GM10266 (cell line): Measurements from ENCODE around the gene AFG3L2.

ENCODE experiments used
- DNase-seq: peaks from one replicate; pipeline ENCODE4 v3.0.0; 2012; ENCODE audit errors: extremely low spot score
- CTCF ChIP-seq: IDR thresholded peaks from 2 replicates; pipeline ENCODE4 v1.5.1; 2012; ENCODE audit warnings: mild to moderate bottlenecking, low read depth; ENCODE audit not compliant: control insufficient read depth, insufficient read depth; ENCODE audit errors: missing control alignments

Gene AFG3L2

DNA sequence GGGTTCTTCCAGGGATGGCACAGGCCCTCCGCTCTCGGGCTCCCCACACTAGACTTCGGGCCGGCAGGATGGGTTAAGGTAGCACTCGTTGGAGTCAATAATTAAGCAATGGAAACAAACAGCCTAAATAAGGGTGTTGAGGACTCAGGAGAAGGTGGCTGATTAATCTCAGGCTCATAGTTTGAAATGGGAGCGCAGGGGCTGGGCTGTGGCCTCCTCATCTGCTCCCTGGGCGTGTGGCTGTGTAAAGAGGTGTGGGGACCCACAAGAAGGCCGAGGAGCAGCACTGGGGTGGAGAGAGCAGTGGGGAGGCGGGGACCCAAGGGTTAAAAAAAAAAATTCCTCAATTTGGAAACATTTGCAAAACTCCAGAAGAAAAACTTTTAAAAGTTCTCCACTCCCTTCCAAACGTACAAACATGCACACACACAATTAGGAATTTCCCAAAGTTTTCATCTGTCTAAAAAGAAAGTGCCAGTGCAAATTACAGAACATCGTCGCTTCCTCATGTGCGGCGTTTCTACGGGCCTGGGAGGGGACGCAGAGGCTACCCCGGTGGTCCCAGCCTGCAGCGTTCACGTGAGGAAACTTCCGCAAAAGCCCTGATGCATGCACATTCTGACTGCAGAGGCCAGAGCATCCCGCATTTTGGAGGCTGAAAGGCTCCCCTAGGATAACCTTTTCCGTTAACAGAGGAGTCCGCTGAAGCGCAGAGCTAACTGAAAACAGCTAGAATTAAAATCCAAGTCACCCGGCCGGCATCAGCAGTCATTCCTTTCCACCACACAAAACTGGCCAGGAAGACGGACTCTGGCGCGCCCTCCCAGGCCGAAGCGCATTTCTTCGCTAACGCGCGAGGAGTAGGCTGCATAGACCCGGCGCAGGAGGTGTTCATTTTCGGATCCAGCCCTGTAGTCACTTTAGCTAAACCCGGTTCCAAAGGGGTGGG lies 70.0 kb downstream of the AFG3L2 start:
- peak; percentile 10 for TF ChIP-seq CTCF
- DNase-seq, result no peak

GRCh38 chr18:12305930-12306629 lies 70.9 kb downstream of the AFG3L2 start:
- TF ChIP-seq CTCF, result no peak

DNA sequence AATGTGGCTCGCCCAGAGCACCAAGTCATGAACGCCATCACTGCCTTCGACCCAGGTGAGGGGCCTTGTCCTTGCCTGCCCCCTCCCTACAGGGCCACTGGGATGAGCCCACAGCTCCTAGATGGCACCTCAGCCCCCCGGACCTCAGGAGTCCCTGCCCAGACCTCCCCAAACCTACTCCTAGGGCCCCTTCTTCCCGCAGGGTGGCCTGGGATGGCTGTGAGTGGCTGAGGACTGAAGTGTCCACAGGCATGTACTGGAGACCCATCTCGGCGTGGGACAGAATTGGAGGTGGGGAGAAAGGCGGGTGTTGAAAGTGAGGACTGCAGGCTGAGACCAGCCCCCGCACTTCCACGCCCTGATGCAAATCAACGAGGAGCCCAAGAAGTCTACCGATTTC lies 71.8 kb downstream of the AFG3L2 start:
- no peak for TF ChIP-seq CTCF
- DNase-seq, result no peak

More at GRCh38 chr18:12305930-12306629, 70.9 kb downstream of the AFG3L2 start:
- no peak for DNase-seq

GRCh38 chr18:12304351-12305210 lies 72.4 kb downstream of the AFG3L2 start:
- TF ChIP-seq CTCF, result no peak
- no peak for DNase-seq

GRCh38 chr18:12302391-12303147 lies 74.5 kb downstream of the AFG3L2 start:
- DNase-seq, result no peak
- TF ChIP-seq CTCF, result no peak

DNA sequence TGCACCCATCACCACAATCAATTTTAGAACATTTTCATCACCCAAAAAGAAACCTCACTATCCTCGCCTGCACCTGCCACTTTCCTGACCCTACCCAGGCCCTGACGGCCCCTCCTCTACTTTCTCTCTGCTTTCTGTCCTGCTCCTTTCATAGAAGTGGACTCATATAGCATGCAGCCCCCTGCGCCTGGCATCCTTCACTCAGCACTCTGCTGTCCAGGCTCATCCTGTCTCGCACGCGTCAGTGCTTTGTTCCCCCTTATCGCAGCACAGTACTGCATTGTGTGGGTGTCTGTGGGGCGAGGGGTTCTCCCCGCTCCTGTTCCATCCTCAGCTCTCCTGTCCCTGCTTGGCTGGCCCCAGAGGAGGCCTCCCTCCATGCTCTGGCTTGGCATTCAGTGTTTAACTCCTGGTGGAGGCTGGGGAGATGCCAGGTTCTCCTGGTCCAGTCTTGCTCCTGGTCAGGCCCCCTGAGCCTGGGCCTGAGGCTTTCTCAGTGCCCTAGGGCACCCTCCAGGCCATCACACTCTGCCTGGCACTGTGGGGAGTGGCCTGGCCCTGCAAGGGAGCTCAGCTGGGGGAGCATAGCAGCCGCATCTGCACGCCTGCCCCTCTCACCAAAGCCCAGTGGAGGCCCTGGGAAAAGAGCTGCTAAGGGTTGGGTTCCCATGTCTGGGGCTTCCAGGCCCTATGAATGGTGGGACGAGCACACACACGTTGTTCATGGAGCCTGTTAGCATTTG lies 75.6 kb downstream of the AFG3L2 start:
- DNase-seq, result no peak
- TF ChIP-seq CTCF, result no peak
